ENCODE results near the gene NAGS. TPM values are rescaled to one million over a fixed set of nuclear protein-coding genes. Genes with fewer than 3 reads are reported as not detected.
"Not testable (repeated sequence)": the region's sequence is repeated elsewhere in the genome, so short reads cannot be mapped to it uniquely, and the experiment has no call there.

Gene NAGS
- polyA plus RNA-seq, 2 donors: 0.67 to 1.9 TPM

DNA sequence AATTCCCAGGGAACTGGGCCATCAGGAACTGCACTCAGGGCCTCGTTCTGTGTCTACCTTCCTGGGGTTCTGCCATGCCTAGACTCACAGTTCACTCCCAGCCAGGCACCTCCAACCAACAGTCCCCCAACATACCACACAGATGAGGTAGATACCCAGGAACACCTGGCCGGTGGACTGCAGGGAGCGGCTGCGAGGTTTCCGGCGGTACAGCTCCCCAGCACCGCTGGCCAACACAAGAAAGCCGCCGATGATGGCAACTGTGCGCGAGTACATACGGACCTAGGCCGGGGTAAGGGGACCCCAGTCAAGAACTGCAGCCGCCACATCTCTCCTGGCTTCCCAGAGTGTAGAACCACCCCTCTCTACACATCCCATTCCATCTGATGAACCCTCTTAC lies 8.5 kb downstream of the NAGS start:
- no peaks in the 10 kb centered on the region for H3K9me3 ChIP-seq (ENCODE audit: control insufficient read depth in 2 of 2, insufficient read depth in 1 of 2, low read depth in 1 of 2, low read length in 1 of 2)
- peaks cover 6 to 8% of the 10 kb centered on the region in 2 donors for H3K4me1 ChIP-seq (ENCODE audit: control insufficient read depth in 2 of 2, insufficient read depth in 2 of 2, low read length in 1 of 2)
- H3K27me3 ChIP-seq (ENCODE audit: control insufficient read depth in 1 of 2, insufficient read depth in 2 of 2, low read length in 2 of 2): no peaks in the 10 kb centered on the region
- H3K27ac ChIP-seq (ENCODE audit: low read depth in 2 of 2, low read length in 1 of 2): no peak overlapping the region
- 92 to 95% methylated on average over 14 of the region's 14 CpGs for WGBS, 2 donors
- H3K4me3 ChIP-seq (ENCODE audit: low read depth in 1 of 2, low read length in 2 of 2): no peak overlapping the region
- H3K36me3 ChIP-seq (ENCODE audit: control insufficient read depth in 2 of 2, insufficient read depth in 2 of 2, low read length in 1 of 2): peaks cover 0 to 6% of the 10 kb centered on the region in 2 donors

- Histone ChIP-seq H3K27me3 (ENCODE audit: control insufficient read depth in 1 of 2, insufficient read depth in 2 of 2, low read length in 2 of 2) (no peaks in the 10 kb centered on the region), H3K4me1 (ENCODE audit: control insufficient read depth in 2 of 2, insufficient read depth in 2 of 2, low read length in 1 of 2) (peaks cover 5 to 6% of the 10 kb centered on the region in 2 donors), H3K36me3 (ENCODE audit: control insufficient read depth in 2 of 2, insufficient read depth in 2 of 2, low read length in 1 of 2) (peaks cover 0 to 6% of the 10 kb centered on the region in 2 donors), H3K4me3 (ENCODE audit: low read depth in 1 of 2, low read length in 2 of 2) (peak overlapping the region; percentile 88 to 96), H3K27ac (ENCODE audit: low read depth in 2 of 2, low read length in 1 of 2) (peak overlapping the region in 1 of 2 donors; percentile 81), H3K9me3 (ENCODE audit: control insufficient read depth in 2 of 2, insufficient read depth in 1 of 2, low read depth in 1 of 2, low read length in 1 of 2) (no peaks in the 10 kb centered on the region)
- WGBS, 2 donors: 10 to 11% methylated on average over 12 of the region's 12 CpGs
These were observed 9.7 kb downstream of the NAGS start for GRCh38 chr17:44014133-44014436.

- 1% methylated on average over 43 of the region's 43 CpGs for WGBS, 2 donors
- no peaks in the 10 kb centered on the region for H3K27me3 ChIP-seq (ENCODE audit: control insufficient read depth in 1 of 2, insufficient read depth in 2 of 2, low read length in 2 of 2)
- peak within 1 kb of the TSS; percentile 88 to 96 for H3K4me3 ChIP-seq (ENCODE audit: low read depth in 1 of 2, low read length in 2 of 2)
- H3K4me1 ChIP-seq (ENCODE audit: control insufficient read depth in 2 of 2, insufficient read depth in 2 of 2, low read length in 1 of 2): peaks cover 5 to 6% of the 10 kb centered on the region in 2 donors
- peak within 1 kb of the TSS; percentile 52 to 81 for H3K27ac ChIP-seq (ENCODE audit: low read depth in 2 of 2, low read length in 1 of 2)
- no peaks in the 10 kb centered on the region for H3K9me3 ChIP-seq (ENCODE audit: control insufficient read depth in 2 of 2, insufficient read depth in 1 of 2, low read depth in 1 of 2, low read length in 1 of 2)
- H3K36me3 ChIP-seq (ENCODE audit: control insufficient read depth in 2 of 2, insufficient read depth in 2 of 2, low read length in 1 of 2): peaks cover 0 to 6% of the 10 kb centered on the region in 2 donors
These were observed 10.2 kb downstream of the NAGS start, which contains the start of gene TMEM101 for GRCh38 chr17:44014437-44015172. TSS of gene TMEM101 (minus strand) at chr17:44014963. CDS start at chr17:44014952, 11 bp downstream.

GRCh38 chr17:44021227-44021626 lies 16.8 kb downstream of the NAGS start:
- H3K27me3 ChIP-seq (ENCODE audit: control insufficient read depth in 1 of 2, insufficient read depth in 2 of 2, low read length in 2 of 2); H3K4me3 ChIP-seq (ENCODE audit: low read depth in 1 of 2, low read length in 2 of 2); H3K27ac ChIP-seq (ENCODE audit: low read depth in 2 of 2, low read length in 1 of 2); H3K9me3 ChIP-seq (ENCODE audit: control insufficient read depth in 2 of 2, insufficient read depth in 1 of 2, low read depth in 1 of 2, low read length in 1 of 2); H3K4me1 ChIP-seq (ENCODE audit: control insufficient read depth in 2 of 2, insufficient read depth in 2 of 2, low read length in 1 of 2): not testable (repeated sequence)
- WGBS, 2 donors: 93 to 96% methylated on average over 7 of the region's 7 CpGs
- peaks cover 0 to 11% of the 10 kb centered on the region in 2 donors for H3K36me3 ChIP-seq (ENCODE audit: control insufficient read depth in 2 of 2, insufficient read depth in 2 of 2, low read length in 1 of 2)

GRCh38 chr17:44022246-44022645 lies 17.8 kb downstream of the NAGS start:
- H3K27me3 ChIP-seq (ENCODE audit: control insufficient read depth in 1 of 2, insufficient read depth in 2 of 2, low read length in 2 of 2): no peaks in the 10 kb centered on the region
- WGBS, 2 donors: 95 to 99% methylated on average over 2 of the region's 2 CpGs
- no peaks in the 10 kb centered on the region for H3K9me3 ChIP-seq (ENCODE audit: control insufficient read depth in 2 of 2, insufficient read depth in 1 of 2, low read depth in 1 of 2, low read length in 1 of 2)
- no peak overlapping the region for H3K27ac ChIP-seq (ENCODE audit: low read depth in 2 of 2, low read length in 1 of 2)
- peaks cover 0 to 11% of the 10 kb centered on the region in 2 donors for H3K36me3 ChIP-seq (ENCODE audit: control insufficient read depth in 2 of 2, insufficient read depth in 2 of 2, low read length in 1 of 2)
- no peaks in the 10 kb centered on the region for H3K4me1 ChIP-seq (ENCODE audit: control insufficient read depth in 2 of 2, insufficient read depth in 2 of 2, low read length in 1 of 2)
- H3K4me3 ChIP-seq (ENCODE audit: low read depth in 1 of 2, low read length in 2 of 2): no peak overlapping the region

GRCh38 chr17:44023545-44024270 lies 19.3 kb downstream of the NAGS start:
- Histone ChIP-seq H3K9me3 (ENCODE audit: control insufficient read depth in 2 of 2, insufficient read depth in 1 of 2, low read depth in 1 of 2, low read length in 1 of 2) (no peaks in the 10 kb centered on the region), H3K27ac (ENCODE audit: low read depth in 2 of 2, low read length in 1 of 2) (no peak overlapping the region), H3K4me1 (ENCODE audit: control insufficient read depth in 2 of 2, insufficient read depth in 2 of 2, low read length in 1 of 2) (no peaks in the 10 kb centered on the region), H3K4me3 (ENCODE audit: low read depth in 1 of 2, low read length in 2 of 2) (no peak overlapping the region), H3K27me3 (ENCODE audit: control insufficient read depth in 1 of 2, insufficient read depth in 2 of 2, low read length in 2 of 2) (no peaks in the 10 kb centered on the region), H3K36me3 (ENCODE audit: control insufficient read depth in 2 of 2, insufficient read depth in 2 of 2, low read length in 1 of 2) (peaks cover 0 to 14% of the 10 kb centered on the region in 2 donors)
- 90 to 93% methylated on average over 22 of the region's 22 CpGs for WGBS, 2 donors

DNA sequence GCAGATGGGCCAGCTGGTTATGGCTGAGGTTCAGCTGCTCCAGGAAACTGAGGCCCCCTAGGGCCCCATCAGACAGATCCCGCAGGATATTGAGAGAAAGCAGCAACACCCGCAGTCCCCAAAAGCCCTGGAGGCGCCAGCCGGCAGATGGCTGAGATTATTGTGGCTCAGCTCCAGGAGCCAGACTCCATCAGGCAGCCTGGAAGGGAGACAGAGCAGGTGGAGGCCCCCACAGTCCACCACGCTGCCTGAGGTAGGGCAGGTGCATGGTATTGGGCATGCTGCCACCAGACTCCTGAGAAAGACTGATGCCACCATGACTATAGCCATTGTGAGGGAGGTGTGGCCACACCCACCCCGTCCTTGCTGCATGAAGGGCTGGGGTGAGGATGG lies 19.8 kb downstream of the NAGS start:
- WGBS, 2 donors: 54 to 63% methylated on average over 6 of the region's 6 CpGs
- no peaks in the 10 kb centered on the region for H3K4me1 ChIP-seq (ENCODE audit: control insufficient read depth in 2 of 2, insufficient read depth in 2 of 2, low read length in 1 of 2)
- H3K27ac ChIP-seq (ENCODE audit: low read depth in 2 of 2, low read length in 1 of 2): no peak overlapping the region
- no peaks in the 10 kb centered on the region for H3K9me3 ChIP-seq (ENCODE audit: control insufficient read depth in 2 of 2, insufficient read depth in 1 of 2, low read depth in 1 of 2, low read length in 1 of 2)
- no peaks in the 10 kb centered on the region for H3K27me3 ChIP-seq (ENCODE audit: control insufficient read depth in 1 of 2, insufficient read depth in 2 of 2, low read length in 2 of 2)
- peaks cover 0 to 18% of the 10 kb centered on the region in 2 donors for H3K36me3 ChIP-seq (ENCODE audit: control insufficient read depth in 2 of 2, insufficient read depth in 2 of 2, low read length in 1 of 2)
- no peak overlapping the region for H3K4me3 ChIP-seq (ENCODE audit: low read depth in 1 of 2, low read length in 2 of 2)

- WGBS, 2 donors: 86 to 89% methylated on average over 4 of the region's 4 CpGs
- H3K27me3 ChIP-seq (ENCODE audit: control insufficient read depth in 1 of 2, insufficient read depth in 2 of 2, low read length in 2 of 2): no peaks in the 10 kb centered on the region
- no peak overlapping the region for H3K27ac ChIP-seq (ENCODE audit: low read depth in 2 of 2, low read length in 1 of 2)
- H3K4me3 ChIP-seq (ENCODE audit: low read depth in 1 of 2, low read length in 2 of 2): no peak overlapping the region
- H3K9me3 ChIP-seq (ENCODE audit: control insufficient read depth in 2 of 2, insufficient read depth in 1 of 2, low read depth in 1 of 2, low read length in 1 of 2): no peaks in the 10 kb centered on the region
- no peaks in the 10 kb centered on the region for H3K4me1 ChIP-seq (ENCODE audit: control insufficient read depth in 2 of 2, insufficient read depth in 2 of 2, low read length in 1 of 2)
- peaks cover 0 to 18% of the 10 kb centered on the region in 2 donors for H3K36me3 ChIP-seq (ENCODE audit: control insufficient read depth in 2 of 2, insufficient read depth in 2 of 2, low read length in 1 of 2)
These were observed 20.4 kb downstream of the NAGS start for GRCh38 chr17:44024853-44025252.

- Histone ChIP-seq H3K27me3 (ENCODE audit: control insufficient read depth in 1 of 2, insufficient read depth in 2 of 2, low read length in 2 of 2) (no peaks in the 10 kb centered on the region), H3K27ac (ENCODE audit: low read depth in 2 of 2, low read length in 1 of 2) (no peak overlapping the region), H3K4me3 (ENCODE audit: low read depth in 1 of 2, low read length in 2 of 2) (no peak overlapping the region), H3K9me3 (ENCODE audit: control insufficient read depth in 2 of 2, insufficient read depth in 1 of 2, low read depth in 1 of 2, low read length in 1 of 2) (no peaks in the 10 kb centered on the region), H3K36me3 (ENCODE audit: control insufficient read depth in 2 of 2, insufficient read depth in 2 of 2, low read length in 1 of 2) (peaks cover 6 to 22% of the 10 kb centered on the region in 2 donors), H3K4me1 (ENCODE audit: control insufficient read depth in 2 of 2, insufficient read depth in 2 of 2, low read length in 1 of 2) (no peaks in the 10 kb centered on the region)
- WGBS, 2 donors: 82 to 90% methylated on average over 5 of the region's 5 CpGs
These were observed 25.3 kb downstream of the NAGS start for GRCh38 chr17:44029736-44030135.
